ENCODE data around the gene COBLL1. TPM values are rescaled to one million over a fixed set of nuclear protein-coding genes. Genes with fewer than 3 reads are reported as not detected.

Gene COBLL1
- total and polyA plus RNA-seq, 9 donors = 5.6 to 11.0 (median 7.3) TPM

DNA sequence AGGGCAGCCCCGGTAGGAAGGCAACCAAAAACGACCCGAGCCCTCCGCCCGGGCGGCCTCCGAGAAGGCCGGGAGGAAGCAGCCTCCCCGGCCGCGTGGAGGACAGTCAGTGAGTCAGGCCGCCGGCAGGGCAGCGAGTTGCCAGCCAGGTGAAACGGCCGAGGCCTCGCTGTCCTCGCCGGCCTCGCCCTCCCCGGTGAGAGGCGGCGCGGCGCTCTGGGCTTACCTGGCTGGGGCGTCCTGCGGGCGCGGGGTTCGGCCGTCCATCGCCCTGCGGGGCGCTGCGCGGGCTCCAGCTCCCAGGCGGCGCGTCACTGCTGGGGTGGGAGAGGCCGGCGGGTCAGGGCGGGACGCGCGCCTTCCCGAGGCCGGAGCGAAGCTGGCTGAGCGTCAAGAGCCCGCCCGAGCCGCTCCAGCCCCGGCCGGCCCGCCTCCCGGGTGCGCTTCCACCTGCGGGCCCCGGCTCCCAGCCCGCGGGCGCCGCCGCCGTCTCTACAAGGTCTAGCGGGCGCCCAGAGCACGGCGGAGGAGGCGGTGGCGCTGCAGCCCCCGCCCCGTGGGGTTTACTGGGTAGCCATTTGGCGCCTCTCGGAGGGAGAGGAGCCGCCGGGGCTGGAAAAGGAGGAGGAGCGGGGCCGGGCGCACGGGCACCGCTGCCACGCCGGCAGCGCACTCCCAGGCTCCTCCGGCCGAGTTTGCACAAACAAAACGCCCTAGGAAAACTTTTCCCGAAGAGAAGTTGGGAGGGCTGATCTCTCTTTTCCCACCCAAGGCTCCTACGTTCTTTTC, 499 bp downstream of the COBLL1 start:
- H3K27ac ChIP-seq (ENCODE audit: low read length) = peak overlapping the region; percentile 90
- H3K36me3 ChIP-seq (ENCODE audit: control insufficient read depth, insufficient read depth, low read length) = no peaks in the 10 kb centered on the region
- WGBS (ENCODE audit: insufficient coverage) = under 1% methylated on average over 80 of the region's 90 CpGs
- peaks cover 8% of the 10 kb centered on the region for H3K4me1 ChIP-seq (ENCODE audit: control insufficient read depth, insufficient read depth, low read length)
- DNase-seq = peak; percentile 86
- H3K27me3 ChIP-seq (ENCODE audit: control insufficient read depth, insufficient read depth, low read length) = peaks cover 4% of the 10 kb centered on the region
- no peaks in the 10 kb centered on the region for H3K9me3 ChIP-seq (replicated peaks; ENCODE audit: control insufficient read depth, low read depth, low read length)
- H3K4me3 ChIP-seq (ENCODE audit: low read length) = peak overlapping the region; percentile 80

GRCh38 chr2:164840458-164840929, 1.1 kb downstream of the COBLL1 start:
- no peaks in the 10 kb centered on the region for H3K36me3 ChIP-seq (ENCODE audit: control insufficient read depth, insufficient read depth, low read length)
- H3K27me3 ChIP-seq (ENCODE audit: control insufficient read depth, insufficient read depth, low read length) = peaks cover 4% of the 10 kb centered on the region
- no peaks in the 10 kb centered on the region for H3K9me3 ChIP-seq (replicated peaks; ENCODE audit: control insufficient read depth, low read depth, low read length)
- peak; percentile 51 for DNase-seq
- peak overlapping the region; percentile 88 for H3K27ac ChIP-seq (ENCODE audit: low read length)
- H3K4me1 ChIP-seq (ENCODE audit: control insufficient read depth, insufficient read depth, low read length) = peaks cover 8% of the 10 kb centered on the region
- peak overlapping the region; percentile 80 for H3K4me3 ChIP-seq (ENCODE audit: low read length)
- WGBS (ENCODE audit: insufficient coverage) = 5% methylated on average over 10 of the region's 12 CpGs

DNA sequence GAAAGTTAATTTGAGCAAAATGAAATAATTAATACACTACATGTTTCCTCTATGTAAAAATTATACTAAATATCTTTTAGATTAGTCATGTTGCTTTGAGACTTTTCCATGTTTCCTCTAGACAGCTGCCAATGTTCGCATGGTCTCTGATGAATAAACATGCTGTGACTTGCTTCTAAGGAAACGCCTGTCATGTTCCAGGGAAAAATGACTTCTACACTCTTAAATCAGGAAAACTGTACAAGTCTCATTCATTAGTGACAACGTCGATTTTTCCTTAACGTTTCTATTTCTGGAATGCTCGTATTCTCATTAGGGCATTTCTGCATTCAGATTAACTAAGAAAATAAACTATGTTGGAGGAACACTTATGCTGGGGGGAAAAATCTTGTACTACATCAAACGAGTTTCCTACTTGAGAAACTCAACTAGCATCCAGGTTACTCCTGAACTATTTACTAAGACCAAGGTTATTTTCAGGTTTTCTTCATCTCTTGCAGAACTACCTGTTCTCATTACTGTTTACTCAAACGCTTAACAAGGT, 1.6 kb downstream of the COBLL1 start:
- no peaks in the 10 kb centered on the region for H3K36me3 ChIP-seq (ENCODE audit: control insufficient read depth, insufficient read depth, low read length)
- 6% methylated on average over 2 of the region's 8 CpGs for WGBS (ENCODE audit: insufficient coverage)
- peaks cover 4% of the 10 kb centered on the region for H3K27me3 ChIP-seq (ENCODE audit: control insufficient read depth, insufficient read depth, low read length)
- peaks cover 8% of the 10 kb centered on the region for H3K4me1 ChIP-seq (ENCODE audit: control insufficient read depth, insufficient read depth, low read length)
- peak overlapping the region; percentile 80 for H3K4me3 ChIP-seq (ENCODE audit: low read length)
- H3K27ac ChIP-seq (ENCODE audit: low read length) = peak overlapping the region; percentile 88
- peak; percentile 86 for DNase-seq
- H3K9me3 ChIP-seq (replicated peaks; ENCODE audit: control insufficient read depth, low read depth, low read length) = no peaks in the 10 kb centered on the region

GRCh38 chr2:164837807-164838206, 3.8 kb downstream of the COBLL1 start:
- Histone ChIP-seq H3K9me3 (replicated peaks; ENCODE audit: control insufficient read depth, low read depth, low read length) (no peaks in the 10 kb centered on the region), H3K27me3 (ENCODE audit: control insufficient read depth, insufficient read depth, low read length) (peaks cover 4% of the 10 kb centered on the region), H3K36me3 (ENCODE audit: control insufficient read depth, insufficient read depth, low read length) (no peaks in the 10 kb centered on the region), H3K27ac (ENCODE audit: low read length) (no peak overlapping the region), H3K4me1 (ENCODE audit: control insufficient read depth, insufficient read depth, low read length) (peaks cover 8% of the 10 kb centered on the region), H3K4me3 (ENCODE audit: low read length) (no peak overlapping the region)
- DNase-seq = no peak
- WGBS (ENCODE audit: insufficient coverage) = 86% methylated on average over 1 of the region's 3 CpGs

- Histone ChIP-seq H3K27ac (ENCODE audit: low read length) (no peak overlapping the region), H3K4me1 (ENCODE audit: control insufficient read depth, insufficient read depth, low read length) (peaks cover 5% of the 10 kb centered on the region), H3K27me3 (ENCODE audit: control insufficient read depth, insufficient read depth, low read length) (peaks cover 4% of the 10 kb centered on the region), H3K9me3 (replicated peaks; ENCODE audit: control insufficient read depth, low read depth, low read length) (no peaks in the 10 kb centered on the region), H3K36me3 (ENCODE audit: control insufficient read depth, insufficient read depth, low read length) (no peaks in the 10 kb centered on the region), H3K4me3 (ENCODE audit: low read length) (no peak overlapping the region)
- WGBS (ENCODE audit: insufficient coverage) = 33% methylated on average over 1 of the region's 3 CpGs
- DNase-seq = no peak
These were observed 4.7 kb downstream of the COBLL1 start for GRCh38 chr2:164836907-164837306.

- H3K27me3 ChIP-seq (ENCODE audit: control insufficient read depth, insufficient read depth, low read length) = peaks cover under 1% of the 10 kb centered on the region
- H3K4me3 ChIP-seq (ENCODE audit: low read length) = no peak overlapping the region
- no peaks in the 10 kb centered on the region for H3K36me3 ChIP-seq (ENCODE audit: control insufficient read depth, insufficient read depth, low read length)
- no peak for DNase-seq
- H3K9me3 ChIP-seq (replicated peaks; ENCODE audit: control insufficient read depth, low read depth, low read length) = no peaks in the 10 kb centered on the region
- H3K27ac ChIP-seq (ENCODE audit: low read length) = no peak overlapping the region
- peaks cover under 1% of the 10 kb centered on the region for H3K4me1 ChIP-seq (ENCODE audit: control insufficient read depth, insufficient read depth, low read length)
These were observed 6.3 kb downstream of the COBLL1 start for GRCh38 chr2:164835302-164835701.

GRCh38 chr2:164831887-164832286, 9.7 kb downstream of the COBLL1 start:
- no peak overlapping the region for H3K4me3 ChIP-seq (ENCODE audit: low read length)
- DNase-seq = peak; percentile 47
- no CpG with 5 or more reads among the region's 4 CpGs for WGBS (ENCODE audit: insufficient coverage)
- H3K4me1 ChIP-seq (ENCODE audit: control insufficient read depth, insufficient read depth, low read length) = no peaks in the 10 kb centered on the region
- no peaks in the 10 kb centered on the region for H3K27me3 ChIP-seq (ENCODE audit: control insufficient read depth, insufficient read depth, low read length)
- peak overlapping the region; percentile 72 for H3K27ac ChIP-seq (ENCODE audit: low read length)
- H3K9me3 ChIP-seq (replicated peaks; ENCODE audit: control insufficient read depth, low read depth, low read length) = no peaks in the 10 kb centered on the region
- no peaks in the 10 kb centered on the region for H3K36me3 ChIP-seq (ENCODE audit: control insufficient read depth, insufficient read depth, low read length)

DNA sequence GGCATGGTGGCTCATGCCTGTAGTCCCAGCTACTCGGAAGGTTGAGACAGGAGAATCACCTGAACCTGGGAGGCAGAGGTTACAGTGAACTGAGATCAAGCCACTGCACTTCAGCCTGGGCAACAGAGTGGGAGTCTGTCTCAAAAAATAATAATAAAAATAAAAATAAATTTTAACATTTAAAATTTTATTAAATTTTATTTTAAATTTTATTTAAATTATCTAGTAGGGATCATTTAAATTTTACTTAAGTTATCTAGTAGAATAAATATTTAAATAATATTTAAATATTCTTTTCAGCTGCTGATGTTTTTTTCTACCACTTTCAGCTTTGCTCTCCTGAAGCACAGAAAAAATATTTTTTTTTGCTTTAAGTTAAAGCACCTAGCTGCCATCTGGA, 10.4 kb downstream of the COBLL1 start:
- H3K9me3 ChIP-seq (replicated peaks; ENCODE audit: control insufficient read depth, low read depth, low read length) = no peaks in the 10 kb centered on the region
- peak overlapping the region; percentile 72 for H3K27ac ChIP-seq (ENCODE audit: low read length)
- DNase-seq = no peak
- H3K27me3 ChIP-seq (ENCODE audit: control insufficient read depth, insufficient read depth, low read length) = no peaks in the 10 kb centered on the region
- H3K36me3 ChIP-seq (ENCODE audit: control insufficient read depth, insufficient read depth, low read length) = no peaks in the 10 kb centered on the region
- 80% methylated on average over 1 of the region's 1 CpG for WGBS (ENCODE audit: insufficient coverage)
- H3K4me1 ChIP-seq (ENCODE audit: control insufficient read depth, insufficient read depth, low read length) = no peaks in the 10 kb centered on the region
- H3K4me3 ChIP-seq (ENCODE audit: low read length) = no peak overlapping the region

DNA sequence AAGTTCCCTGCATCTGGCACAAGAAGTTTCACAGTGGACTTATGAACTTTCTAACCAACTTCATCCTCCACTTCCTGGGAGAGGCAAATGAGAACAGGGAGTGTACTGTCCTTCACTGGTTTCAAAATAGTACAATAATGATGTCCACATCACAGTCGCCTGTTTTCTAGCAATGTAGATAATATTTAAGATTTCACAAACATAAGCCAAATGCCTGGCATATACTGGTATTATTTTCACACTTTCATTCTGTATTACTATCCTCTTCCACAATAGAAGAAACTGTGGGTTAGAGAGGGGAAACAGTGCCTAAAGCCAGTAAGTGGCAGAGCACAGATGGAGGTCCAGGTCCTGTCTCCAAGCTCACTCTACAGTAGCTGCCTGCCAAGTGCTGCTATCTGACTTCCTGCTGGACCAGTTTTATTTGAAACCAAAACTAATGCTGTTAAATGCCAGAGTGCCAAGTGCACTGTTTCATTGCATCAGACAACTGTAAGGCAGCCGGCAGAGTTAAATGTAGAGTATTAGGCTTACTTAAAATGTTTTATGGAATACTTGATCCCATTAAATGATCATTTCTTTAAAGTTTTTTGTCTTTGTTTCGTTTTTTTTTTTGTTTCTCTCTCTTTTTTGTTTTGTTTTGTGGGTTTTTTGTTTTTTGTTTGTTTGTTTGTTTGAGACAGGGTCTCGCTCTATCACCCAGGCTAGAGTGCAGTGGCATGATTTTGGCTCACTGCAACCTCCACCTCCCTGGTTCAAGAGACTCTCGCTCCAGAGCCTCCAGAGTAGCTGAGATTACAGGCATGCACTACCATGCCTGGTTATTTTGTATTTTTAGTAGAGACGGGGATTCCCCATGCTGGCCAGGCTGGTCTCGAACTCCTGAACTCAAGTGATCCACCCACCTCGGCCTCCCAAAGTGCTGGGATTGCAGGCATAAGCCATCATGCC, 15.1 kb downstream of the COBLL1 start:
- H3K4me3 ChIP-seq (ENCODE audit: low read length) = no peak overlapping the region
- no peaks in the 10 kb centered on the region for H3K9me3 ChIP-seq (replicated peaks; ENCODE audit: control insufficient read depth, low read depth, low read length)
- H3K27me3 ChIP-seq (ENCODE audit: control insufficient read depth, insufficient read depth, low read length) = no peaks in the 10 kb centered on the region
- DNase-seq = peak; percentile 76
- no peak overlapping the region for H3K27ac ChIP-seq (ENCODE audit: low read length)
- no peaks in the 10 kb centered on the region for H3K4me1 ChIP-seq (ENCODE audit: control insufficient read depth, insufficient read depth, low read length)
- WGBS (ENCODE audit: insufficient coverage) = 100% methylated on average over 1 of the region's 8 CpGs
- H3K36me3 ChIP-seq (ENCODE audit: control insufficient read depth, insufficient read depth, low read length) = no peaks in the 10 kb centered on the region

GRCh38 chr2:164824872-164825271, 16.8 kb downstream of the COBLL1 start:
- H3K9me3 ChIP-seq (replicated peaks; ENCODE audit: control insufficient read depth, low read depth, low read length) = no peaks in the 10 kb centered on the region
- H3K4me3 ChIP-seq (ENCODE audit: low read length) = no peak overlapping the region
- H3K4me1 ChIP-seq (ENCODE audit: control insufficient read depth, insufficient read depth, low read length) = no peaks in the 10 kb centered on the region
- no peaks in the 10 kb centered on the region for H3K36me3 ChIP-seq (ENCODE audit: control insufficient read depth, insufficient read depth, low read length)
- no peaks in the 10 kb centered on the region for H3K27me3 ChIP-seq (ENCODE audit: control insufficient read depth, insufficient read depth, low read length)
- H3K27ac ChIP-seq (ENCODE audit: low read length) = no peak overlapping the region
- DNase-seq = no peak

Measured in muscle of leg (tissue), 11 donors.